NK-92 (cell line): ENCODE results near the gene KIAA1614.

ENCODE experiments used
- DNase-seq: peaks from one replicate; lab custom pipeline; 2025; ENCODE audit not compliant: unreplicated experiment; lab: John Stamatoyannopoulos, UW

The KIAA1614 gene

GRCh38 chr1:180923021-180923841, 10.5 kb downstream of the KIAA1614 start:
- DNase-seq, result no peak

- DNase-seq, result no peak
Measured at GRCh38 chr1:180923887-180924286, 11.2 kb downstream of the KIAA1614 start.

GRCh38 chr1:180924939-180925338, 12.2 kb downstream of the KIAA1614 start:
- DNase-seq, result no peak

DNA sequence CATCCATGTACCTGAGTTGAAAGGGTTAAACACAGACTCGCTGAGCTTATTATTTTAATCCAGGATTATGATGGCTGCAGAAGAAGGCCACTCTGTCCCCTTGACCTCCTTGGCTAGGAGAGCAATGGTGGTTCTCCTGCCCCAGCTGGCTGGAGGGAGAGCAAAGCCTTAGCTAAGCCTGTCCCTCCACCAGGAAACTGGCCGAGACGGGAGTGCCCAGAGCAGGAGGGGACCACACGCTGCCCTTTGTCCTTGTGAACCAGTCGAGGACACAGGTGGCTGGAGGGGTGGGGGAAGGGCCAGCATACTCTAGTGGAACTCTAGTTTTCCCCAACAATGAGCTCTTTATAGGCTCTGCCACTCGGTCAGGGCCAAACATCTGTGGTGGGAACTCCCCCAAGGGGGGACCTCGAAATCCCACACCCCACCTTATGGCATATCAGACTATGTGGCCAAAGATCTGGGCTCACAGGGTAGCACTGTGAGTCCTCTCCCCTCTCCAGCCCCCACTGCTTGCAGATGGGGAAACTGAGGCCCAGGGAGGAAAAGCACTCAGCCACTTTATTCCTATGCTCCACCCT, 12.9 kb downstream of the KIAA1614 start:
- no peak for DNase-seq

DNA sequence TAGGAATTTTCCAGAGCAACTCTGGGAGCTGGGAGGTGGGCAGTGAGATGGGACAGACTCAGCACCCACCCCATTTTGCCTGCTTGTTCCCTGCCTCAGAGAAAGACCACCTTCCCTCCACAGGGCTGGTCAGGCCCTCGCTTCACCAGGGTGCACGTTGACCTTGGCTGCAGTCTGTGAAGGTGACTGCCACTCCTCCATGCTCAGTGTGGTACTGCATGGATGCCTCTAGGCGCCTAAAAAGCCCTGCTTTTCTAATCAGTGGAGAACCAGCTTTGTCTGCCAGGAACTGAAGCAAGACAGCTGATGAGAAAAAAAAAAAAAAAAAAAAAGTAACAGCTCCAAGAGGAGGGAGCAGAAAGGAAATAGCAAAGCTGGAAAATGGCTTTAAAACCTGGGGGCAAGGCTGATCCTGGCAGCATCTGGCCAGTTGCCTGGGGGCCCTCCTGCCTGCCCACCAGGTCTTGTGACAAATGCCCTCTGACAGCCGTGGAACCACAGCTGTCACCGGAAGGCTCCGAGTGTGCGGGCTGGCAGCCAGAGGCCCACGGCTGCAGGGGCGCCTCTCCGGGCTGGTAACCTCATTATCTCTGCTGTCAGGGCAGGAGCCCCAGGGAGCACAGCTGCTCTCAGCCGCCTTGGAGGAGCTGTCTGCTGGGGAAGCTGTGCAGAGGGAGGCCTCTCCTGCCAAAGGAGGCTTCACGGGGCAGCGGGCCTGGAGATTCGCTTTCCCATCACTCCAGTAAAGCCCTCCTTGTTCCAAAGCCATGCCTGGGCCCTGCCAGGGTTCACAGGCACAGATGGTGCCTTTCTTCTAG, 13.7 kb downstream of the KIAA1614 start:
- no peak for DNase-seq

DNA sequence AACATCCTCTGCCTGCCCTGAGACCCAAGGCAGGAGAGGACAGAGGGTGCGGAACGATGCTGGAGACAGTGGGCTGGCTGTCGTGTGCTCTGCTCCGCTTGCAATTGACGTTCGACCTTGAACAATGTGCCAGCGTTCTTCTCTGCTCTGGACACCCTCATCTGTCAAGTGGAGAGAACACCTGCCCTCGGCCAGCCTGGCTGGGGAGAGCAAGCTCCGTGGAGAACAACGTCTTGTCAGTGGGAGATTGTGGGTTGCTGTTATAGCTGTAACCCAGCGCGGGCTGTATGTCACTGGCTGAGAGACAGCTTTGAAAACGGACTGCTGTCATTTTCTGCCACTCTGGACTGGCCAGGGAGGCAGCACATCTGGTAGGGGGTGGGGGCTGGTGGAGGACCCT, 14.7 kb downstream of the KIAA1614 start:
- no peak for DNase-seq

GRCh38 chr1:180927841-180928240, 15.1 kb downstream of the KIAA1614 start:
- no peak for DNase-seq

DNA sequence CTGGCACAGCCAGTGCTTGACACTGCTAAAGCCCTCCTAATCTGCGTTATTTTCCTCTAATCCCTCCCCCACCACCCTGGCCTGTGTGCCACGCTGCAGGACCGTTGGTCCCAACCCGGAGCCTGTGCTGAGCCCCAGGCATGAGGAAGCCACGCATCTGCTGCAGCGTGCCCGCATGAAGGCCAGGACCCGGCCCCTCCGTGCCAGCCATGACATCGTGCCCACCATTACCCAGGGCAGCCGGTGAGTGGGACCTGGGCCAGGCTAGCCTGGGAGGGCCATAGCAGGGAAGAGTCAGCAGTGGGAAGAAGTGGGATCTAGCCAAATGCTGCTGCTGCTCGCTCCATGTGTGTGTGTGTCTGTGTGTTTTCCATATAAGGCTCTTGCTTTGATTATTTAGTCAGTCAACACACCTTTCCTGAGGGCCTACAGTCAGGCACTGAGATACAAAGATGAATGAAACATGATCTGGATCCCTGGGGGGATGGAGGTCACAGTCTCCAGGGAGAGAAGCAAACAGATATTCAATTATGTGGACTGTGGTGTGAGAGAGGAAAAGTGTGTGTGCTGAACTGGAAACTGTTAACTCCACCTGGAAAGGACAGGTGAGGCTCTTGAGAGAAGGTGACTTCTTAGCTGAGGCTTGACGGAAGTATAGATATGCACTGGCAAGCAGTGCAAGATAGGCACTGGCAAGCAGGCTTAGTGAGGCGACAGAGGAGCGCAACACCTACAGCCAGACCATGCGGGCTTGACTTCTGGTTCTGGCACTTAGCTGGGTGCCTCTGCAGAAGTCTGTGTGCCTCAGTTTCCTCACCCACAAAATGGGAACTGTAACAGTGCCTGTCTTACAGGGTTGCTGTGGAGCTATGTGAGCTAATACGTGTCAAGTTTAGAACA, 15.9 kb downstream of the KIAA1614 start:
- DNase-seq, result no peak

GRCh38 chr1:180929389-180929788, 16.7 kb downstream of the KIAA1614 start:
- DNase-seq, result no peak

- DNase-seq, result no peak
Measured at GRCh38 chr1:180930687-180931086, 18.0 kb downstream of the KIAA1614 start.

DNA sequence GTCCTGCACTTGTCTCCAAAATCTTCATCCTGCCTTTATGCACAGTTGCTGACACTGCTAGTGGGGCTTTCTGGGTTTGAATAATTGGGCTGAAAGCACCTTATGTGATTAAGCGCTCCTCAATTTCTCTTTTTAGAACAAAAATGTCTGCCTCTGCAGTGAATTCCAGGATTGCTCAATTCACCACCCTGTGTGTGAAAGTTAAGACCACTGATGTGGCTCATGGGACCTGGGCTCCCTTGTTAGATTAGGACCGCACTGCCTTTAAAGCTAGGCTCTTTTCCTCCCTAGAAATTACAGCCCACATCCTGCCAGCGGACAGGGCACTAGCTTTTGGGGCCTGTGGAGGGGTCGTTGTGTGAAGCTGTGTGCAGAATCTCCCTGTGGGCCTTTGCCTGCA, 18.8 kb downstream of the KIAA1614 start:
- no peak for DNase-seq

GRCh38 chr1:180932378-180932777, 19.7 kb downstream of the KIAA1614 start:
- DNase-seq, result no peak

- no peak for DNase-seq
Measured at GRCh38 chr1:180933141-180933540, 20.4 kb downstream of the KIAA1614 start.

DNA sequence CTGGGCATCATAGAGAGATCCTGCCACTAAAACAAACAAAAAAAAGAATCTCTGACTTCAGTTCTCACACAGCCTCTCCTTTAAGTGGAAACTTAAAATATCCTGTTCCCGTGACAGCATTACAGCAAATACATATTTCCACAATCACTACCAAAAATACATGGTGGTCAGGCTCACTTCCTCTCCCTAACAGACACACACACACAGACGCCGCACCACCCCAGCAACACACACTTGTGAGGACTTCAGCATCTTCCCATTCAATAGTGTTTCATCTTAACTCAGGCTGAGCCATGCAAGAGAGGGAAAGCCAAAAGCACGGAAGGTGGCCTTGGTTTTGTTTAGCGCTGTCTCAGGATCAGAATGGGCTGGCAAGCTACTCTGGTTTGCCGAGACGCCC, 21.9 kb downstream of the KIAA1614 start:
- no peak for DNase-seq

DNA sequence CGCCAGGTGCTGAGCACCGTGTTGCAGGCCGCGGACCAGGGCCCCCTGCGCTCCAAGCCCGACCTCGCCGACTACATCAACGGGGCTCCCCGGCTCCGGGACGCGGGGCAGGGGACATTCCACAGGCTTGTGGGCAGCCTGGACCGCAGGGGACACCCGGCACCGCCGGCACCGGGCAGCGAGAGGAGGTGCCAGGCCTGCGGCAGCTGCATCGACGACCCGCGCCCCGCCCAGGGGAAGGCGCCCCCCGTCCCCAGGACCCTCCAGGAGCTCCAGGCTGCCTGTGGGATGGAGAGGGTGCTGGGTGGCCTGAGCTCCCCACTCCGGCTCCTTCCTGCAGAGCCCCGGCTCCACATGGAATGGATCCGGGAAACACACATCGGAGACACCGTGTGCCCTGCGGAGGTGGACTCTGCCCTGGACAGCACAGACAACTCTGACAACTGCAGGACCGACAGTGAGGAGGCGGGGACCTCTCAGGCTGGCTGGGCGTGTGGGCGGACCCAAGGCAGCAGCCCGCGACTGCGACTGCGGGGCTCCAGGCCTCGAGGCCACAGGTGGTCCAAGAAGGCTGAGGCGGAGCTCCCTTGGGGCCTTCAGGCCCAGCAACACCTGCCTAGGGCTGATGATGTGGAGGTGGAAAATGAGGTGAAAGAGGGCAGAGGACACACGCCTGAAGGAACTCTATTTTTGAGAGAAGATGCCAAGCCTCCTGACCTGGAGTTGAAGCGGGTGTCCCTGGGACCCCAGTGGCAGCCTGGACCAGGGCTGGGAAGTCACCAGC, 22.8 kb downstream of the KIAA1614 start:
- DNase-seq, result no peak

DNA sequence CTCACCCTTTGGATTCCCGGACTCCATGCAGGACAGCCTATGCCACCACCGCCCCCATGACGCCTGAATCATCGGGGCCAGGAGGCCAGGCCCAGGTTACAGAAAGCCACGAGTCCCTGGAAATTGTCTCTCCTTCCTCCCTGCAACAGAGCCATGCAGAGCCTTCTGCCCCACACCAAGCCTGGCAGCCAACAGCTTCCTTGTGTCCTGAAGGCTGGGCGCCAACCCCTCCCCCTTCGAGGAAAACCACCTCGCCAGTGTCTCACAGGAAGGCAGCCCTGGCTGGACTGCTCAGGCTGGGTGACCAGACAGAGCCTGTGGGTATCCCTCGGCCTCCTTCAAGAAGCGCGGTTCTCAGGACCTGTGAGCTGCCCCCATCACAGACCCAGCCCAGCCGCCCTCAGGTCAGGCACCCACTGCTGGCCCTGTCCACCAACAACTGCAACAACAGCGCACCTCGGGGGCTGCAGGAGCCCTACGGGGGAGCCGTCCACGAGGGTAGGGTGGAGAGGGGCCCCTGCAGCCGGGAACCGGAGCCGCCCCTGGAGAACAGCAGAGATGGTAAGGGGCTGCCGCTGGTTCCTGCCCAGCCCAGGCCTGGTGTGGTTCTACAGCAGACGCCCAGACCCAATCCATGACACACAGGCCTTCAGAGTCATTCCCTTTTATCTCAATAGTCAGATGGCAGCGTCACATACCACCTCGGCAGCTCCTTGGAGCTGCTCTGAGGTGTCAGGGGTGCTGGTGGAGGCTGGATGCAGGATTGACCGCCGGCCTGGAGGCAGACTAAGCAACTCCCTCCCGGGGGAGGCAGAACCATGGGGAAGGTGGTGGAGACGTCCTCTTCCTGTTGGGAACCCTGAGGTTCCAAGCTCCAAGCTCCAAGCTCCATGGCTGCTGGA, 23.7 kb downstream of the KIAA1614 start:
- no peak for DNase-seq

DNA sequence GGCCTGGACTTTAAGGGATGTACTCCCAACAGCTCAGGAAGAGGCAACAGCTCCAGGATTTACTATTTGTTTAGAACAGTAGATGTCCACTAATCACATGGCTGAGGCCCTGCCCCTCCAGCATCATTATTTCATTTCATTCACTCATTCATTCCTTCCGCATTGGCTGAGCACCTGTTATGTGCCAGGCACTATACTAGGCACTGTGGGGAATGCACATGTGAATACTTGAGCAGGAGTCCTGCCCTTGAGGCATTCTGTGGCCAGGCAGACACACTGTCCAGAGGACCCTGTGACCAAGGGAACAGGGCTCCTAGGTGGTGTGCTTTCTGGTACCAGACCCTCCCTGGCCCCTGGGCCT, 24.3 kb downstream of the KIAA1614 start:
- no peak for DNase-seq

GRCh38 chr1:180937624-180938225, 25.0 kb downstream of the KIAA1614 start:
- DNase-seq, result no peak
